IPS-20b (cell line): ENCODE data around the gene SESTD1.
A peak's percentile ranks its signal among the peaks of the same experiment; 100 is the strongest.

Experiments
- H3K27ac ChIP-seq: one replicate; pipeline ENCODE4 v1.5.1; 2013; ENCODE audit warnings: low read length
- H3K27me3 ChIP-seq: 2 replicates; pipeline ENCODE4 v1.6.1; 2013; ENCODE audit warnings: mild to moderate bottlenecking, low read length, inconsistent platforms; ENCODE audit not compliant: insufficient read depth
- H3K36me3 ChIP-seq: 2 replicates; pipeline ENCODE4 v1.6.1; 2013; ENCODE audit warnings: low read depth, mild to moderate bottlenecking, inconsistent platforms, low read length, moderate library complexity; ENCODE audit not compliant: insufficient read depth
- H3K4me1 ChIP-seq: 2 replicates; pipeline ENCODE4 v1.6.1; 2013; ENCODE audit warnings: mild to moderate bottlenecking, control low read depth, inconsistent platforms, low read length, moderate library complexity; ENCODE audit not compliant: insufficient read depth
- H3K4me3 ChIP-seq: 2 replicates; pipeline ENCODE4 v1.5.1; 2013; ENCODE audit warnings: mild to moderate bottlenecking, low read length, inconsistent platforms
- H3K9ac ChIP-seq: 2 replicates; pipeline ENCODE4 v1.6.1; 2013; ENCODE audit warnings: low read depth, mild to moderate bottlenecking, inconsistent platforms, low read length, moderate library complexity
- H3K9me3 ChIP-seq: 2 replicates; pipeline ENCODE4 v1.6.1; 2013; ENCODE audit warnings: mild to moderate bottlenecking, low read depth, low read length, inconsistent platforms; ENCODE audit not compliant: insufficient read depth

The SESTD1 gene

DNA sequence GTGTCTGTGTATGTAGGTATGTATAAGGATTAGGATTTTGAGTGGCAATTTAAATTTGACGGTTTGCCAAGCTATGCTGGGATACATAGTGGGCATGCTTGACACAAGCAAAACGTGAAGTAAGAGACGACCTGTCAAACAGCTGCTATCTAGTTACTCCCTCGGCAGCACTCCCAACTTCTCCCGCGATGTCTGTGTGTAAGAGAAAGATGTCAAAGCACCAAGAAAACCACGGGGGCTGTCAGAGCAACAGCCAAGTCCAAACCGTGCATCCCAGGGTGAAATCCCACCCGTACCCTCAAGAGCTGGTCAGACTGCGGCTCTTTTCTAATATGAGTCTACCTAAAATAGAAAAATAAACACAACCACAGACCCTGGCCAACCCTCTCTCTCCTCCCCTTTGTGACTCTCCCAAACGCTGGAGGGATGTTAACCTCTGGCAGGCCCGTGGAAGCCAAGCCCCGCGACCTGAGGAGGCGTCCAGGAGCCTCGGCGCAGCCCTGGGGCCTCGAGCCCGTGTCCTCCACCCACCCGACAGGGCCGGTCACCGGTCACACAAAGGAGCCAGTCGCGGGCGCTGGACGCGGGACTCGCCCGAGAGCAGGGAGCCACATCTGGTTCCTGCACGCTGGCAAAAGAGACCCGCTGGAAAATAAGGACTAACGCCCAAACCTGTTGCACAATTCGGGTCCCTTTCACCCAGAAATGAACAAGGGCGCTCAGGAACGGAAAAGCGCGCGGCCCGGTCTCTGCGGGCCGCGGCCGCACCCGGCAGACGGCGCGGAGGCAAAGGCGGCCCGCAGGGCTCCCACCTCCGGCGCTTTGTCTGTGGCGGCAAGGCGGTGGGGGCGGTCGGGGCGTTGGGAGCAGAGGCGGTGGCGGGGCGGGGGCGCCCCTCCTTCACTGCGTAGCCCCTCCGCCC is 925 bp downstream of the SESTD1 start:
- no peak overlapping the region for H3K27ac ChIP-seq
- H3K9ac ChIP-seq, result peak overlapping the region; percentile 83
- peak overlapping the region; percentile 84 for H3K4me3 ChIP-seq
- no peaks in the 10 kb centered on the region for H3K36me3 ChIP-seq
- no peaks in the 10 kb centered on the region for H3K9me3 ChIP-seq
- peaks cover 15% of the 10 kb centered on the region for H3K27me3 ChIP-seq
- H3K4me1 ChIP-seq, result peaks cover 9% of the 10 kb centered on the region; the same call in 1 of the 2 replicates

DNA sequence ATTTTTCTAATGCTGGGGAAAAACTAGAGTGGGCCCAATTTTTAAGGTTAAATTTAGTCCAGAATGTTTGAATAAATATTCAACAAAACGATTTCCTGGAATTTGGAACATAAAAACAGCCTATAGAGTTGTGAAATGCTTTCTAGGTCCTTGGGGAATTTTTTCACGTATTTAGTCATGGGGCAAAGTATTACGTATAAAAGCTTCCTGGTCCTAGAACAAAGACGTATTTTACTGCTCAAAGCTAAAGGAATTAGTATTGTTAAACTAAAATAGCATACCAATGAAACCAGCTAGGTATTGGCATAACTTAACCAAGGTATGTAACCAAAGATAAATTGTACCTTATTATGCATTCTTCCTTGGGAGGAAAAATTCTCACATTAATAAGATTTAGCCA is 1.6 kb downstream of the SESTD1 start:
- H3K27ac ChIP-seq, result no peak overlapping the region

DNA sequence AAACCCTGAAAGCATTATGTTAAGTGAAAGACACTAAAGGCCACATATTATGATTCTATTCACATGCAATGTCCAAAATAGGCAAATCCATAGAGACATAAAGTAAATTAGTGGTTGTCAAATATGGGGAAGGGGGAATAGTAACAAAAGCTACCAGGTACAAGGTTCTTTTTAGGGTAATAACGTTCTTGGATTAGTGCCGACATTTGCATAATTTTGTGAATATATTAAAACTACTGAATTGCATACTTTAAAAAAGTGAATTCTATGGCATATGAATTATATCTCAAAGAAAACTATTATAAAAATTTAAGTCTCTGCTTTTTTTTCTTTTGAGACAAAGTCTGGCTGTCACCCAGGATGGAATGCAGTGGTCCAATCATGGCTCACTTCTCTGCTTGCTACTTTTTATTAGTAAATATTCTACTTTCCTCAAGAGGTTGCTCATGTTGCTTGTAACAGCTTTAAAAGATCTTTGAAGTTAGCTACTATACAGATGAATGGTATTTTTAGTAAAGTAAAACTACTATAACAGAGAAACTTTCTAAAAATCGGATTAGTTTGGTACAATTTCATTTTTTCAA is 2.5 kb downstream of the SESTD1 start:
- Histone ChIP-seq H3K9ac (no peak overlapping the region), H3K4me1 (peaks cover 9% of the 10 kb centered on the region; the same call in 1 of the 2 replicates), H3K4me3 (no peak overlapping the region)

More for the DNA sequence above, 1.6 kb downstream of the SESTD1 start:
- peak overlapping the region; percentile 83; the same call in 1 of the 2 replicates for H3K9ac ChIP-seq
- H3K36me3 ChIP-seq, result no peaks in the 10 kb centered on the region
- peaks cover 15% of the 10 kb centered on the region for H3K27me3 ChIP-seq
- H3K4me3 ChIP-seq, result peak overlapping the region; percentile 84
- H3K4me1 ChIP-seq, result peaks cover 9% of the 10 kb centered on the region; the same call in 1 of the 2 replicates
- no peaks in the 10 kb centered on the region for H3K9me3 ChIP-seq

DNA sequence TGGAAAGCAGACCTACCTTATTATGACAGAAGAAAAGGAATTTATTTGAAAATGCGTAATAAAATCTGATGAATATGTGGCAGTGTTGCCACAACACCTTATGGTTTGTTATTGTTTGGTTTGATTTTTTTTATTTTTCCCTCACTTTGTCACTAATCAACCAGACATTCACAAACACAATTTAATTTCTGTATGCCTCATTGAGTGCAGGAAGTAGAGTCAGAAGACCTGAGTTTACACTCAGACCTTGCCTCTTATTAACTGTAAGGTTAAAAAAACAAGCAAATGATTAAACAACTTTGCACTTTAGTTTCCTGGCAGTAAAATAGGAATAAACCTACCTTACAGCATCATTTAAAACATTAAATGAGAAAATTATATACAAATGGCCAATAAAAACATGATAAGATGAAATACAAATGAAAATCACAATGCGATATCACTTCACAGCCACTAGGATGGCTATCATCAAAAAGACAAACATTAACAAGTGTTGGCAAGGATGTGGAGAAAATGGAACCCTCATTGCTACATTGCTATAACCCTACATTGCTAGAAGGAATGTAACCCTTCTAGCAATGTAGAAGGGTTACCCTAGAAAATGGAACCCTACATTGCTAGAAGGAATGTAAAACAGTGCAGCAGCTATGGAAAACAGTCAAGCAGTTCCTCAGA is 3.3 kb downstream of the SESTD1 start:
- Histone ChIP-seq H3K9me3 (no peaks in the 10 kb centered on the region), H3K4me1 (peaks cover 9% of the 10 kb centered on the region; the same call in 1 of the 2 replicates), H3K36me3 (no peaks in the 10 kb centered on the region), H3K27ac (no peak overlapping the region), H3K9ac (no peak overlapping the region), H3K27me3 (peaks cover 15% of the 10 kb centered on the region), H3K4me3 (no peak overlapping the region)

More for the DNA sequence above, 2.5 kb downstream of the SESTD1 start:
- H3K27me3 ChIP-seq, result peaks cover 15% of the 10 kb centered on the region
- no peak overlapping the region for H3K27ac ChIP-seq
- H3K36me3 ChIP-seq, result no peaks in the 10 kb centered on the region
- no peaks in the 10 kb centered on the region for H3K9me3 ChIP-seq

DNA sequence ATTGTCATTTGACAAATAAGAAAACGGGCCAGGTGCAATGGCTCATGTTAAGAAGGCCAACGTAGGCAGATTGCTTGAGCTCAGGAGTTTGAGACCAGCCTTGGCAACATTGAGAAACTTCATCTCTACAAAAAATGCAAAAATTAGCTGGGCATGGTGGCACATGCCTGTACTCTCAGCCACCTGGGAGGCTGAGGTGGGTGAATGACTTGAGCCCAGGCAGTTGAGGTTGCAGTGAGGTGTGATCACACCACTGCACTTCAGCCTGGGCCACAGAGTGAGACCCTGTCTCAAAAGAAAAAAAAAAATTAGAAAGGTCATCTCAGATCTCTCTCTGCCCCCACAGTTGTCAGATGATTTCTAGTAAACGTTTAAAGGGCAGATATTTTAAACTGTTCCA is 4.4 kb downstream of the SESTD1 start:
- Histone ChIP-seq H3K36me3 (no peaks in the 10 kb centered on the region), H3K4me3 (no peak overlapping the region), H3K27me3 (peaks cover 11% of the 10 kb centered on the region), H3K27ac (no peak overlapping the region), H3K9me3 (no peaks in the 10 kb centered on the region), H3K9ac (no peak overlapping the region), H3K4me1 (peaks cover 9% of the 10 kb centered on the region; the same call in 1 of the 2 replicates)

DNA sequence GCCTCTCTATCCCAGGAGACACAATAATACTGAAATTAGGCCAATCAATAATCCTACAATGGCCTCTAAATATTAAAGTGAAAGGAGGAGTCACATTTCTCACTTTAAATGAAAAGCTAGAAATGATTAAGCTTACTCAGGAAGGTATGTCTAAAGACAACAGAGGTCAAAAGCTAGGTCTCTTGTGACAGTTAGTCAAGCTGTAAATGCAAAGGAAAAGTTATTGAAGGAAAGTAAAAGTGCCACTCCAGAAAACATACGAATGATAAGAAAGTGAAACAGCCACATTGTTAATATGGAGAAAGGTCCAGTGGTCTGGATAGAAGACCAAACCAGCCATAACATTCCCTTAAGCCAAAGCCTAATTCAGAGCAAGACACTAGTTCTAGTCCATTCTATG is 9.5 kb downstream of the SESTD1 start:
- no peak overlapping the region for H3K9ac ChIP-seq
- no peaks in the 10 kb centered on the region for H3K36me3 ChIP-seq
- H3K4me1 ChIP-seq, result peaks cover 6% of the 10 kb centered on the region; the same call in 1 of the 2 replicates
- H3K4me3 ChIP-seq, result no peak overlapping the region
- H3K9me3 ChIP-seq, result no peaks in the 10 kb centered on the region
- H3K27ac ChIP-seq, result no peak overlapping the region
- no peaks in the 10 kb centered on the region for H3K27me3 ChIP-seq

DNA sequence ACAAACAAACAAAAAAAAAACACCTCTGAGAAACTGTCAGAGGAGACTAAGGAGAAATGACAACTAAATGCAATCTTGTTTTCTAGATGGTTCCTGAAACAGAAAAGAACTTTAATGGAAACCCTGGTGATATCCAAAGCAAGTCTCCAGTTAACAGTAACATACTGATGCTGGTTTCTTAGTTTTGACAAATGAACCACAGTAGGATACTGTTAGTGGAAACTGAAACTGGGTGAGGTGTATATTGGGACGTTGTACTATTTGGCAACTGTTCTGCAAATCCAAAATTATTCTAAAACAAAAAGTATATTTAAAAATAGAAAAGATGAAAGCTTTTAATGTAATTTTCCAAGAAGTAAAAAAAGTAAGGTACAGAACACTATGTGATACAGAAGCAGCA is 11.4 kb downstream of the SESTD1 start:
- Histone ChIP-seq H3K4me1 (peaks cover 6% of the 10 kb centered on the region; the same call in 1 of the 2 replicates), H3K27ac (no peak overlapping the region), H3K27me3 (no peaks in the 10 kb centered on the region), H3K9me3 (no peaks in the 10 kb centered on the region), H3K9ac (no peak overlapping the region), H3K4me3 (no peak overlapping the region), H3K36me3 (no peaks in the 10 kb centered on the region)

DNA sequence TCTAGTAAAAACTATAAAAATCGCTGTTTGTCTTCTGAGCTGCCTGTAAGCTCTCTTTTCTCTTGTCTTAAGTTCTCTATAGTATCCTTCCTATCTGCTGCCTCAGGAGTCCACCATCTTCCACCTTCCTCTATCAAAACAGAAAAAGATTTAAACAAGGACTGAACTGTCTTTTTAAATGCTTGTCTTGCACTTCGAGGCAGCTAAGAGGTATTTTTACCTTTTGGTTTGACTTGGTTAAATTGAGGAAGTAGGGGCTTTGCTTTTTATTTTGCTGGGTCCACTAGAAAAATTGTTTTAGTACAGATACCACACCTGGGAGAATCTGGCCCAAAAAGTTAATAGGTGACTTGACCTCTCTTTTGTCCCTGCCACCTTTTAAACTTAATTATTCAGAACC is 12.2 kb downstream of the SESTD1 start:
- no peaks in the 10 kb centered on the region for H3K27me3 ChIP-seq
- H3K27ac ChIP-seq, result peak overlapping the region; percentile 14
- peak overlapping the region; percentile 20; the same call in 1 of the 2 replicates for H3K9ac ChIP-seq
- peaks cover 11% of the 10 kb centered on the region; the same call in 1 of the 2 replicates for H3K4me1 ChIP-seq
- no peaks in the 10 kb centered on the region for H3K36me3 ChIP-seq
- no peak overlapping the region for H3K4me3 ChIP-seq
- H3K9me3 ChIP-seq, result no peaks in the 10 kb centered on the region

DNA sequence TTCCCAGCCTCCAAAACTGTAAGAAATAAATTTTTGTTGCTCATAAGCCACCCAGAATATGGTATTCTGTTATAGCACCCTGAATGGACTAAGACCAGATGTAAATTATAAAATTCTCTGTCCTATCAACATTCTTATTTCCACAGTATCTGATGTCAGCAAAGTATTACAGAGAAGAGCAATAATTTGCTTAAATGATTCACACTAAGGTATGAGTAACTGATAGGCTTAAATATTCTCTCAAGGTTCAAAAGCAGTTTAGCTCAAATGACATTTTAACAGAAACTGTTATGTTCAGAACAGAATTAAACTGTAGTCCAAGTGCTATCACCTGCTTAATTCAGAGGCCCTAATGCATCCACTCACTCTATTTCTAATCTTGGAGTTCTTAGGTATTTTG is 12.8 kb downstream of the SESTD1 start:
- Histone ChIP-seq H3K4me3 (no peak overlapping the region), H3K27ac (peak overlapping the region; percentile 14), H3K9me3 (no peaks in the 10 kb centered on the region), H3K4me1 (peaks cover 11% of the 10 kb centered on the region; the same call in 1 of the 2 replicates), H3K9ac (no peak overlapping the region), H3K36me3 (no peaks in the 10 kb centered on the region), H3K27me3 (no peaks in the 10 kb centered on the region)

DNA sequence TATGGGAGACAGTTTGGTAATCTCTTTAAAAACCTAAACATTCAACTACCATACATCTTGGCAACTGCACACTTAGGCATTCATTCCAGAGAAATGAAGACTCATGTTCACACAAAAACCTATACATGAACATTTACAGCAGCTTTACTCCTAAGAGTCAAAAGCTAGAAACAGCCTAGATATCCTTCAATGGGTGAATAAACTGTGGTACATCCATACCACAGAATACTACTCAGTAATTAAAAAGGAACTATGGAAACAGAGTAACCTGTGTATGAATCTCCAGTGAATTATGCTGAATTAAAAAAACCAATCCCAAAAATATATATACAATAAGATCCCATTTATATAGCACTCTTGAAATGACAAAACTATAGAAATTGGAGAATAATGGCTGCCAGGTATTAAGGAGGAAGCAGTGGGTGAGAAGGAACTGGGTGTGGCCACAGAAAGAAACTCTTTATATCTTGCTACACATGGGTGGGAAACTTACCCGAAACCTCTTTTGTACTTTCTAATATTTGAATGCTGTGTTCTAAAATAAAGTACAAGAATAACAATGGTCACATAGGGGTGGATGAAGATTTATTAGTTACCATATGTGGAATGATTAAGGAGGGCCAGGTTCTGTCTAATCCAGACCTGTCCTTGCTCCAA is 13.7 kb downstream of the SESTD1 start:
- no peaks in the 10 kb centered on the region for H3K9me3 ChIP-seq
- no peak overlapping the region for H3K9ac ChIP-seq

DNA sequence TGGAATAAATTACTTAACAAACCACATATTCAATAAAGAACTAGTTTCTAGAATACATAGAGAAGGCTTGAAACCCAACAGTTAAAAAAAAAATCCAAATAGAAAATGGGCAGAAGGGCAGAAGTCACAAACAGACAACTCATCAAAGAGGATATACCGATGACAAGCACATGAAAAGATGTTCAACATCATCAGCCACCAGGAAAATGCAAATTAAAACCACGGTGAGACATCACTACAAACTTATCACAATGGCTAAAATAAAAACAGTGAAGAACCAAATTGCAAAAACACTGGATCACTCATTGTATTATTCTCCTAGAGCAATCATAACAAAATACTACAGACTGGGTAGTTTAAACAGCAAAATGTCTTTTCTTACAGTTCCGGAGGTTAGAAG is 14.5 kb downstream of the SESTD1 start:
- Histone ChIP-seq H3K36me3 (no peaks in the 10 kb centered on the region), H3K9ac (no peak overlapping the region), H3K9me3 (no peaks in the 10 kb centered on the region), H3K27me3 (no peaks in the 10 kb centered on the region), H3K4me1 (peaks cover 11% of the 10 kb centered on the region; the same call in 1 of the 2 replicates), H3K27ac (no peak overlapping the region), H3K4me3 (no peak overlapping the region)

More for the DNA sequence above, 13.7 kb downstream of the SESTD1 start:
- Histone ChIP-seq H3K36me3 (no peaks in the 10 kb centered on the region), H3K4me3 (no peak overlapping the region), H3K27ac (no peak overlapping the region), H3K4me1 (peaks cover 11% of the 10 kb centered on the region; the same call in 1 of the 2 replicates), H3K27me3 (no peaks in the 10 kb centered on the region)
